ENCODE measurements around the gene IER5L. TPM values are rescaled to one million over a fixed set of nuclear protein-coding genes. Genes with fewer than 3 reads are reported as not detected.
"Not testable (repeated sequence)": the region's sequence is repeated elsewhere in the genome, so short reads cannot be mapped to it uniquely, and the experiment has no call there.

The IER5L gene
- total RNA-seq, 2 experiments from 2014 or later = 8.6 to 8.8 TPM

GRCh38 chr9:129135476-129135875, 42.6 kb downstream of the IER5L start:
- Mint-ChIP-seq H3K9me3 (no peaks in the 10 kb centered on the region), H3K27me3 (no peaks in the 10 kb centered on the region), H3K36me3 (peaks cover 9% of the 10 kb centered on the region), H3K4me3 (no peak overlapping the region), H3K27ac (no peak overlapping the region), H3K4me1 (peaks cover 16% of the 10 kb centered on the region)
- ATAC-seq (ENCODE audit: low read depth) (no peak), DNase-seq (no peak)
- POLR2A ChIA-PET = no interaction called here

GRCh38 chr9:129133082-129133481, 45.0 kb downstream of the IER5L start:
- H3K36me3 Mint-ChIP-seq = peaks cover 14% of the 10 kb centered on the region
- H3K9me3 Mint-ChIP-seq = no peaks in the 10 kb centered on the region
- no peaks in the 10 kb centered on the region for H3K27me3 Mint-ChIP-seq
- H3K27ac Mint-ChIP-seq = no peak overlapping the region
- POLR2A ChIA-PET = interaction anchor here (0.8 kb wide), 1 partner anchor 45 kb away, joined by 3 read pairs; the partner anchor contains the start of gene IER5L
- H3K4me3 Mint-ChIP-seq = no peak overlapping the region
- H3K4me1 Mint-ChIP-seq = peaks cover 4% of the 10 kb centered on the region
- ATAC-seq (ENCODE audit: low read depth) (no peak), DNase-seq (no peak)

DNA sequence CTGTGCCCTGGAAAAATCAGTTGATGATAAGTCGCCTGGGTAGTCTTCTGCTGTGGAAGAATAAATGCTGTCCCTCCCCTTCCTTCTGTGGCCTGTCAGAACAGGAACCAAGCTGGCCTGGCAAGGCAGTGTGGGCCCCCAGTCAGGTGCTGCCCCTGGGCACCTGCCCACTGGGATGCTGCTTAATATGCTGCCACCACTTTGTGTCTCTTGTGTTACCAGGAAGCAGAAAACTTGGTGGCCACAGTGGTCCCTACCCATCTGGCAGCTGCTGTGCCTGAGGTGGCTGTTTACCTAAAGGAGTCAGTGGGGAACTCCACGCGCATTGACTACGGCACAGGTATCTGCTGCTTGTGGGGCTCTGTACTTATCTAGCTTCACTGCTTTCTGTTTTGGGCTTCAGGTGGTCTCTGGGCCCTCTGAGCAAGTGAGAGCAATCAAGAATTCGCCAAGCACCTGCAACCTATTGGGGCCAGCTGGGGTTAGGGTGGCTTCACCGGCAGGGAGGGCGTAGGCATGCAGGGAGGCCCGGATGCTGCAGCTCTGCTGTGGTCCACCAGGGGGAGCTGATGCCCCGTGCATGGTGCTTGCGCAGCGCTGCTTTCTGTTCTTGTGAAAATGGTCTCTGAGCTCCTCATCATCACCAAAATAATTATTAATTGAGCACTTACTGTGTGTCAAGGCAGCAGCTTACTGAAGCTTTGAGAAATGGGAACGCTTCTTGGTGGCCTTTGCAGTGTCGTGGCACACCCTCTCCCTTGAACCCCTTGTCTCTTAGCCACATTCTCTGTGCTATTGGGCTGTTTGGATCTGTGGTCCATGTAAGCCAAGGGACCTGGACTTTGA, 46.5 kb downstream of the IER5L start:
- H3K4me1 Mint-ChIP-seq = peaks cover 4% of the 10 kb centered on the region
- no peak overlapping the region for H3K27ac Mint-ChIP-seq
- no peak overlapping the region for H3K4me3 Mint-ChIP-seq

GRCh38 chr9:129130791-129131190, 47.3 kb downstream of the IER5L start:
- ATAC-seq (ENCODE audit: low read depth) (no peak), DNase-seq (no peak)
- Mint-ChIP-seq H3K27ac (no peak overlapping the region), H3K4me3 (no peak overlapping the region), H3K9me3 (no peaks in the 10 kb centered on the region), H3K27me3 (no peaks in the 10 kb centered on the region), H3K4me1 (peaks cover 6% of the 10 kb centered on the region), H3K36me3 (peaks cover 13% of the 10 kb centered on the region)
- POLR2A ChIA-PET = interaction anchor here (1.3 to 2.2 kb wide), 2 partner anchors 12 to 494 kb away, joined by 8 to 15 read pairs; partner anchors contain the start of gene NTMT1

More for the DNA sequence above, 46.5 kb downstream of the IER5L start:
- no peaks in the 10 kb centered on the region for H3K9me3 Mint-ChIP-seq
- DNase-seq (peak; percentile 87), ATAC-seq (ENCODE audit: low read depth) (peak; percentile 96)
- POLR2A ChIA-PET = interaction anchor here (1.0 to 2.2 kb wide), 4 partner anchors 11 to 493 kb away, joined by 3 to 15 read pairs (median 6); partner anchors contain the start of gene NTMT1
- no peaks in the 10 kb centered on the region for H3K27me3 Mint-ChIP-seq
- H3K36me3 Mint-ChIP-seq = peaks cover 11% of the 10 kb centered on the region

GRCh38 chr9:129130271-129130670, 47.8 kb downstream of the IER5L start:
- not testable (repeated sequence) for H3K27me3 Mint-ChIP-seq; H3K4me3 Mint-ChIP-seq; ATAC-seq (ENCODE audit: low read depth); H3K4me1 Mint-ChIP-seq; H3K27ac Mint-ChIP-seq; H3K9me3 Mint-ChIP-seq; DNase-seq
- peaks cover 13% of the 10 kb centered on the region for H3K36me3 Mint-ChIP-seq
- POLR2A ChIA-PET = interaction anchor here (0.5 to 2.2 kb wide), 3 partner anchors 19 to 495 kb away, joined by 3 to 15 read pairs (median 5); partner anchors contain the start of genes NTMT1 and PTPA

- no peak for DNase-seq
- Mint-ChIP-seq H3K27me3 (no peaks in the 10 kb centered on the region), H3K36me3 (peaks cover 13% of the 10 kb centered on the region), H3K4me3 (no peak overlapping the region), H3K9me3 (no peaks in the 10 kb centered on the region), H3K4me1 (peaks cover 6% of the 10 kb centered on the region), H3K27ac (no peak overlapping the region)
- POLR2A ChIA-PET = interaction anchor here (0.7 kb wide), 1 partner anchor 14 kb away, joined by 3 read pairs; no protein-coding TSS in a partner anchor
- no peak for ATAC-seq (ENCODE audit: low read depth)
Measured at GRCh38 chr9:129128689-129129088, 49.4 kb downstream of the IER5L start.

- no peak overlapping the region for H3K4me3 Mint-ChIP-seq
- POLR2A ChIA-PET = interaction anchor here (1.1 kb wide), 1 partner anchor 13 kb away, joined by 3 read pairs; no protein-coding TSS in a partner anchor
- no peak for DNase-seq
- H3K27ac Mint-ChIP-seq = no peak overlapping the region
- H3K27me3 Mint-ChIP-seq = no peaks in the 10 kb centered on the region
- no peaks in the 10 kb centered on the region for H3K9me3 Mint-ChIP-seq
- peaks cover 5% of the 10 kb centered on the region for H3K4me1 Mint-ChIP-seq
- peaks cover 13% of the 10 kb centered on the region for H3K36me3 Mint-ChIP-seq
- no peak for ATAC-seq (ENCODE audit: low read depth)
Measured at GRCh38 chr9:129126749-129127618, 51.1 kb downstream of the IER5L start.

Other genes starting within 250 kb of the IER5L start
- 1 to 10 TPM; 9.4 to 9.5 TPM for gene DOLK, start 230.7 kb downstream of the IER5L start, total RNA-seq
- gene NUP188, start 230.6 kb downstream of the IER5L start, total RNA-seq = 10 to 100 TPM; 64.2 to 65.3 TPM
- gene SH3GLB2, start 149.9 kb downstream of the IER5L start, total RNA-seq = 100 to 1,000 TPM in 1 of 2 experiments, 10 to 100 TPM in 1; 98.7 to 104 TPM
- gene MIGA2, start 141.6 kb downstream of the IER5L start, total RNA-seq = 10 to 100 TPM; 62.1 to 66.0 TPM
- 10 to 100 TPM; 17.4 to 21.6 TPM for gene DOLPP1, start 97.2 kb downstream of the IER5L start, total RNA-seq
- gene CRAT, start 67.5 kb downstream of the IER5L start, total RNA-seq = 10 to 100 TPM; 19.5 to 22.7 TPM
- gene PTPA, start 66.8 kb downstream of the IER5L start, total RNA-seq = 10 to 100 TPM; 88.3 to 91.0 TPM

All from activated naive CD8-positive, alpha-beta T cell treated with anti-CD3 and anti-CD28 coated beads, Interleukin-2, amount 10 ng/mL, durations not matched to agents 7 days and 5 days (primary cell).